GM18951 (cell line): ENCODE data around the gene COX19.

Experiments used
- POLR2A ChIP-seq: IDR thresholded peaks from 4 replicates; pipeline ENCODE4 v1.6.1; 2011; ENCODE audit warnings: mild to moderate bottlenecking; ENCODE audit not compliant: insufficient read length, insufficient read depth; ENCODE audit errors: extremely low read depth
- in situ Hi-C: fragments of 300-500 bp; cut with MboI; formaldehyde crosslinking; loops from one replicate; pipeline ENCODE4 v1.12.0; 2022; ENCODE audit warnings: low sequenced_read_pairs, mixed read lengths, inconsistent platforms; ENCODE audit not compliant: unreplicated experiment

The COX19 gene

DNA sequence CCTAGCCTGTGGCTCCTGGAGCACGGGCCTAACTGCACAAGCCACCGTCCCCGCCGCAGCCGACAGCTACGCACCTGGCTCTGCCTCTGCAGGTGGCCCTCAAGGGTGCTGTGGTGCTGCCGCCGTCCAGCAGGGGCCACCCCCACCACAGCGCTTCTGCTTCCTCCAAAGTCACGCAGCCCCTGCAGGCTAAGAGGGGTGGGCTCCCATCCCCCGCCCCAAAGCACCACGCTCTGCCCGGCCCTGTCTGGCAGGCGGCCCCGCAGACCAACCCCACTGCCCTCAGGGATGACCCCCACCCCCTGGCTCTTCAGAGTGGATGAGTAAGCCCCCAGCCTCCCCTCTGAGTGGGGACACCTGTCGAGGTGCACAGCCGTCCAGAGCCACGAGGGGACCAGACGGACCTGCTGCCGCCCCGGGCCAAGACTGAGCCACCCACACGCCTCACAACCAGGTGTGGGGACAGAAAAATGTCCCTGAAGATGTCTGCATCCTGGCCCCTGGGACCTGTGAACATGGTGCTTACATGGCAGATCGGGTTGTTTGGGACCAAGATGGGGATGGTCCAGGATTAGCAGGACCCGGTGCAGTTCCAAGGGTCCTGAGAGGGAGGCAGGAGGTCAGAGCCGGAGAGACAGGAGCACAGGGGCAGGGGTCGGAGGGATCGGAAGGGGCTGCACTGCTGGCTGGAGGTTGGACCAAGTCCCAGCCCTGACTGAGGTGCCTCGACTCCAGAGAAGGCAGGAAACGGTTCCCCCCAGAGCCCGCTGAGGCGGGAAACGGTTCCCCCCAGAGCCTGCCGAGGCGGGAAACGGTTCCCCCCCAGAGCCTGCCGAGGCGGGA is 11.9 kb downstream of the COX19 start:
- no peak for TF ChIP-seq POLR2A
- in situ Hi-C loops = loop anchor here (25.0 kb wide), 1 partner anchor 176 kb away; no protein-coding TSS in a partner anchor

DNA sequence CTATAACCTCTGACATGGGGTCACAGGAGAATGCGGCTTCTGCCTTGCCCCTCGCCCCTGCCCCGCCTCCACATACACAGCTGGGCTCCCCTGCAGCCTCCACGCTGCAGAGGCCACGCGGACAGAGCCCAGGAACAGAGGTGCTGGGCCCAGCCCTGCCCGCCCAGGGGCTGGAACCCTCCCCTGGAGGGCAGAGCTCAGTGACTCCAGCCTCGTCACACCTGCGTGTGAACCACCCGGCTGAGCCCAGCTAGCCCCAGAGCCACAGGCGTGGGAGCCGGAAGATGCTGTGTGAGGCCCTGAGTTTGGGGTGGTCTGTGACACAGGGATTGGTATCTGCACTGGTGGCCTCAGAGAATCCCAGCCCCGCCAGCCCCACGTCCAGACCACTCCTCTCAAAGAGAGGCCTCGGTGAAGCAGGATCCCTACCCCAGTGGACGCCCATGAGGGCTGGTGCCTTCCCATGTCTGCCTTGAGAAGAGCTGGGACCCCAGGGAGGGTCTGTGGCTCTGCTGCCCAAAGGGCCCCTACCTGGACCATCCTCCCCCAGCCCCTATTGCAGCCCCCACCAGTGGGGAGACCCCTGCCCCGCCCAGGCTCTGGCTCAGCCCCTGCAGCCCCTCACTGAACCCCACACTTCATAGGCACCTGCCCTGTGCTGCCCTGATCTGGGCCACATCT is 12.8 kb downstream of the COX19 start:
- in situ Hi-C loops = loop anchor here (25.0 kb wide), 1 partner anchor 175 kb away; no protein-coding TSS in a partner anchor

DNA sequence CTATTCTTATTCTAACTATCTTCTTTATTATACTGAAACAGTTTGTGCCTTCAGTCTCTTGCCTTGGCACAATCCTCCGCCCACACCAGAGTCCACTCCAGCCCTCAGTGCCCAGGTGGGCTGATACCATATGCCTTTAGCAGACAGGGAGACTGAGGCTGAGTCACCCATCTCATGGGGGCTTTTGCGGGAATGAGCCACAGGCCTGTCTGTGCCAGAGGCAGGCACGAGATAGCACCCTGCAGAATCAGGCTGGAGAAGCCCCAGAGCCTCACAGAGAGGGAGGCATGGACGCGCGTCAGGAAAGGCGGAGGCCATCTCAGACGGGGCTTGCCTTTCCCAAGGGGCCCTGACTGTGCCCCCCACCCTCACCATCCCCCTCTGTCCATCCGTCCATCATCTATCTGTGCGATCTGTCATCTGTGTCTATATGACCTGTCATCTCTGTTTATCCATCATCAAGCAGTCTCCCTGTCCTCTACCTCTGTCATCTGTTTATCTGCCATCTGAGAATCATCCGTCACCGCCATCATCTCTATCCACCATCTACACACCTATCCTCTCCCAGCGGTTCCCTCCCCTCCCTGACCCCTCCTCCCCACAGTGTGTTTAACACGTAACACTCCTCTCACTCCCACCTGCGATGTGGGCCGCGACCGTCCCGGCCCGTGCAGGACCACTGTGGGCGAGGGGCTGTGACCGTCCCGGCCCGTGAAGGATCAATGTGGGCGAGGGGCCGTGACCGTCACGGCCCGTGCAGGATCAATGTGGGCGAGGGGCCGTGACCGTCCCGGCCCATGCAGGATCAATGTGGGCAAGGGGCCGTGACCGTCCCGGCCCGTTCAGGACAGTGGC is 13.6 kb downstream of the COX19 start:
- no peak for TF ChIP-seq POLR2A

More for the DNA sequence above, 12.8 kb downstream of the COX19 start:
- no peak for TF ChIP-seq POLR2A

DNA sequence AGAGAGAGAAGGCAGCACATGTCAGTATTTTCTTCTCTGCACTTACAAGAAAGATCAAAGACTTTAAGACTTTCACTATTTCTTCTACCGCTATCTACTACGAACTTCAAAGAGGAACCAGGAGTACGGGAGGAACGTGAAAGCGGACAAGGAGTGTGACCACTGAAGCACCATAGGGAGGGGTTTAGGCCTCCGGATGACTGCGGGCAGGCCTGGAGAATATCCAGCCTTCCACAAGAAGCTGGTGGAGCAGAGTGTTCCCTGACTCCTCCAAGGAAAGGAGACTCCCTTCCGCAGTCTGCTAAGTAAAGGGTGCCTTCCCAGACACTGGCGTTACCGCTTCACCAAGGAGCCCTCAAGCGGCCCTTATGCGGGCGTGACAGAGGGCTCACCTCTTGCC is 14.4 kb downstream of the COX19 start:
- in situ Hi-C loops = loop anchor here (25.0 kb wide), 1 partner anchor 174 kb away; no protein-coding TSS in a partner anchor

More for the DNA sequence above, 13.6 kb downstream of the COX19 start:
- in situ Hi-C loops = loop anchor here (25.0 kb wide), 1 partner anchor 174 kb away; no protein-coding TSS in a partner anchor

DNA sequence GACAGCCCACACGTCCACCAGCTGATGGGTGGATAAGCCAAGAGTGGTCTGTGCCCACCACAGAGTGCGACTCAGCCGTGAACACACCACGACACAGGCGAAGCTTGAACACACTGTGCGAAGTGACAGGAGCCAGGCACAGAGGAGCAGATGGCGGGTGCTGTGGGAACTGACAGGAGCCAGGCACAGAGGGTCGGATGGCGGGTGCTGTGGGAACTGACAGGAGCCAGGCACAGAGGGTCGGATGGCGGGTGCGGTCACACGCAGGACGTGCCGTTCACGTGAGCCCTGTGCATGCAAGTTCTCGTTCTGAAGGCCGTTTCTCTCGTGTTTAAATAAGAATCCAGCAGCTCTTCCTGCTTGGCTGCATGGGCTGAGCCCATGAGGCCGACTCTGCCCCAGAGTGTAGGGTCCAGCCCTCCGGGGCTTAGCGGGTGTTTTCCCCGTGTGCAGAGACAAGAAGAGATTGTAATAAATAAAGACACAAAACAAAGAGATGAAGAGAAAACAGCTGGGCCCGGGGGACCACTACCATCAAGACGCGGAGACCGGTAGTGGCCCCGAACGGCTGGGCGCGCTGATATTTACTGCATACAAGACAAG is 15.0 kb downstream of the COX19 start:
- in situ Hi-C loops = loop anchor here (25.0 kb wide), 1 partner anchor 173 kb away; no protein-coding TSS in a partner anchor
- no peak for TF ChIP-seq POLR2A

DNA sequence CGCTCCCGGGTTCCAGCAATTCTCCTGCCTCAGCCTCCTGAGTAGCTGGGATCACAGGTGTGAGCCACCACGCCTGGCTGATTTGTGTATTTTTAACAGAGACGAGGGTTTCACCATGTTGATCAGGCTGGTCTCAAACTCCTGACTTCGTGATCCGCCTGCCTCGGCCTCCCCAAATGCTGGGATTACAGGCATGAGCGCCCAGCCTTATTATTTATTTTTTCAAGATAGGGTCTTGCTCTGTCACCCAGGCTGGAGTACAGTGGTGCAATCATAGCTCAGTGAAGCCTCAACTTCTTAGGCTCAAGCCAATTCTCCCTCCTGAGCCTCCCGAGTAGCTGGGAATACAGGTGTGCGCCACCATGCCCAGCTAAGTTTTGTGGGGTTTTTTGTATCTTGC is 15.6 kb downstream of the COX19 start:
- in situ Hi-C loops = loop anchor here (25.0 kb wide), 1 partner anchor 172 kb away; no protein-coding TSS in a partner anchor

DNA sequence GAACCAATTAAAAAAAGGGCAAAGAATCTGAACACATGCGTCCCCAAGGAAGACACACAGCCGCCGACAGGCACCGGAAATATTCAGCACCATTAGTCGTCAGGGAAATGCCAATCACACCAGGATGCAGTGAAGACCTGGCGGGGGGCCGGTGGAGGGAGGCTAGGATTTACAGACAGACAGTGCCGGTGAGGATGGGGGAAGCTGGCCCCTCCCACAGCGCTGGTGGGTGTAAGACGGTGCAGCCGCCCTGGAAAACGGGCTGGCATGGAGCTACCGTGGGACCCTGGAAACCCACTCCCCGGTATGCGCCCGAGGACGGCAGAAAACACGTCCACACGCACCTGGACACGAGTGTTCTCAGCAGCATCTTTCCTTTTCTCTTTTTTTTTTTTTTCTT is 16.1 kb downstream of the COX19 start:
- in situ Hi-C loops = loop anchor here (25.0 kb wide), 1 partner anchor 172 kb away; no protein-coding TSS in a partner anchor
- TF ChIP-seq POLR2A = no peak

DNA sequence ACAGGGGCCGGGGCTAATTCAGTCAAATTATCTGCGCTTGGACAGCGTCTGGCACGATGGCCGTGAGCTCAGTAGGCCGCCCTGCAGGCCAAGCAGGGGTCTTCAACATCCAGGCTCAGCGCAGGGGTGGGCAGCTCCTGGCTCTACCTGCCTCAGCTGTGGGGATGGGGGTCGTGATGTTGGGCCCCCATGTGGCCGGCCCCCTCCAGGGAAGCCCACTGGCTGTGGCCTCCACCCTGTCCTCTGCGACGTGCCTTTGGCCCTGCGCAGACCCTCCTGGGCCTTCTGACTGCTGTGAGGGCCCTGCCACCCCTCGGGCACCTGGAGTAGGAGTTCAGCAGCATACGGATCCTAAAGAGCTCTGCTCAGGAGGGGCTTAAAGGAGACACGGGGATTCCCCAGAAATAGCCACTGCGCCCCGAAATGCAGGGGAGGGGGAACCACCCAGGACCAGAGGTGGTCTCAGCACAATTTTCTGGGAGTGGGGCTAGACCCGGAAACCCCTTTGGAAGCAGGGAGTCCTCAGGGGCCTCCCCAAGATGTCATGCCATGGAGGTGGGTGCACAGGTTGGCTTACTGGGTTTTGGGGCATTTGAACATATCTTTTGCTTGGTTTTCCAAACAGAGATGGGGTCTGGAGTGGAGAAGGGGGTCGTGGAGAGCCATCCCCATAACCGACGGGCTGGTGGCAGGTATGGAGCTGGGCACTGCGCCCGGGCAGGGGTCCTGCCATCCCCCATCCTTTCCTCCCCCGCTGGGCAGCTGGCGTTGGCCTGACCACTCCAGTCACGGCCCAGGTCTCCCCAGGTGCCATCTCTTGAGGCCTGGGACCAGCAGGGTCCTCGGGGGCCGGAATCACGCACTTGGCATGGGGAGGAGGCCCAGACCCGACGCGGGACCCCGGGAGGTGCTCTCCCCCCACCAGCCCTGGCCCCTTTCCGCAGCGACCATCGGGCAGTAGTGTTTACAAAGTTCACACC is 16.8 kb downstream of the COX19 start:
- TF ChIP-seq POLR2A = no peak
- in situ Hi-C loops = loop anchor here (25.0 kb wide), 1 partner anchor 171 kb away; no protein-coding TSS in a partner anchor

DNA sequence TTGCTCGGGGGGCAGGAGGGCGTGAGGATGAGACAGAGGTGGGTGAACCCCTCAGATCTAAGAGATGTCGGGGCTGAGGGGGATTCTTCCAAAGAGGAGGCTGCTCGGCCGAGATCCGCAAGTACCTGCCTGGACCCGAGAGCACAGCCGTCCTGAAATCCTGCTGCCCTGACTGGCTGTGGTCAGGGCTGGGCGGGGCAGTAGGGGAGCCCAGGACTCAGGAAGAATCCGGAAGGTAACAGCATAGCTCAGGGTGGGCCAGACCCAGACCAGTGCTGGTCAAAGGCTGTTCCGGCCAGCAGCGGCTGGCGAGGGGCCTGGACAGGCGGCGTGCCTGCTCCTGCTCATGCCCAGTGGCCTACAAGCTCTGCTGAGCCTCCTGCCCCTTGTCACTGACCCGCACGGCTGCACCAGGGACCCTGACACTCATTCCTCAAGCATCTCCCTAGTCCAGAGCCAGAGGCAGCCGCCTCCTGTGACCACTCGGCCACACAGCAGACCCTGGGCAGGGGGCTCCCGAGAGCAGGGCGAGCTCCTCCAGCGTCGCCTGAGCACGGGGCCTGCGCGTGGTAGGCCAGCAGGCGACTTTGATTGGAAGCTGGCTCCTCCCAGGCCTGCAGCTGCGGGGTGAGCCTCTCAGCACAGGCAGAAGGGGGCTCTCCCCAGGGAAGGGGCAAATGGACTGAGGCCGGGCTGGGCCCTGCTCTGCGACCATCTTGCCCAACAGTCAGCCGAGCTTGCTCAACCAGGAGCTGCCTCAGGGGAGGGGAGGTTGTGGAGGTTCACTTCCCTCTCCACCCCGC is 17.7 kb downstream of the COX19 start:
- in situ Hi-C loops = loop anchor here (25.0 kb wide), 1 partner anchor 170 kb away; no protein-coding TSS in a partner anchor
- TF ChIP-seq POLR2A = no peak

DNA sequence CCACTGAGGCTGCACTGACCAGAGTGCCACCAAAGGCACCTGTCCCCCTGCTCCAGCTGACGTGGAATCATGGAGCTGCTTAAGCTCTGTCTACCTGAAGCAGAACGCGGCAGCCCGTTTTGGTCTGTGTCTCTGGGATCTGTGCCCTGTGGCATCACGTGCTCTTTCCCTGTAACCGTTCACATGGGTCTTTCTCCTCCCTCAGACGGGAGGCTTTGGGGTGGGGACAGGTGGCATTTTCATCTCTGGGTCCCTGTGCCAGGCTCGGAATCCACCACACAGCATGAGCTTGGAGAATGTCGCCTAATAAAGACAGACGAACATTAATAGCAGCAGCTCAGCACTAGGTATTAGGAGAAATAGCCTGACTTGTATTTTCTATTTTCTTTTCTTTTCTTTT is 19.3 kb downstream of the COX19 start:
- TF ChIP-seq POLR2A = no peak
- in situ Hi-C loops = loop anchor here (25.0 kb wide), 1 partner anchor 169 kb away; no protein-coding TSS in a partner anchor

DNA sequence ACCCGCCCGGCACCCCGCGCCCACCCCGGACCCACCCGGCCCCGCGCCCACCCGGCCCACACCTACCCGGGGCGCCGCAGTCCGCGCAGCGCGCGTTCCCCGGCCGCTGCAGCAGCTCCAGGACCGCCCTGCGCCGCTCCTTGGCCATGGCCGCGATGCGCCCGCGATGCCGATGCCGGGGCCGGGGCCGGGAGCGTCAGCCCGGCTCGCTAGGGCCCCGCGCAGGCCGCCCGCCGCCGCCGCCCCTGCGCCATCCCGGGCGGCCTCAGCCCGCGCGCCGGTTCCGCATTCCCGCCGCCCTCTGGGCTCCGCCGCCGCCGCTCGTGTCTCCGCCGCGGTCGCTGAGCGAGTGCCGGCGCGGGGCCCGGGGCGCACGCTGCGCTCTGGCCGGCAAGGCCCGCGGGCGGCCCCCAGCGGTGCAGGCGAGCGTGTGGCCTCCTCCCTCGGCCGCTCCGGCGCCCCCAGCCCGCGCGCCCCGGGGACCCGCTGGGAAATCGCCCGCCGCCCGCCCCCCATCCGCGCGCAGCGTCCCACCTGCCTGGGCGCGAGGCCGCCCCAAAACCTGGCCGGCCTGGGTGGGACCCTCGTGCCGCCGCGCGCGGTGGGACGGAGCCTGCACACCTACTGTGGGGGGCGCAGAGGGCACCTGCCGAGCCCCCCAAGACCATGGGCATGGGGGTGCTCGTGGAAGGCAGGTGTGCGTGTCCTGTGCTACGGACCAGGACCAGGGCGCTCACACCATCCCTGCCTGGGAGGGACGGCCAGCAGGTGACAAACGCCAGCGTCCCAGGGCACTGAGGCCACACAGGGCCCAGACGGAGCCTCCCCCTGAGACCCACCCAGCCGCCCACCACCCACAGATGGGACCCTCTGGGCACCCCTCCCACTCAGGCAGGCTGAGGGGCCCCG is 20.8 kb downstream of the COX19 start, which contains the start of gene ADAP1:
Gene ADAP1, minus strand, starts transcription at position 351 of the 909 bp plus-strand sequence. Its CDS starts 203 bp downstream, at position 148.
- peak; percentile 60 for TF ChIP-seq POLR2A
- in situ Hi-C loops = loop anchor here (25.0 kb wide), 1 partner anchor 167 kb away; no protein-coding TSS in a partner anchor
